Embryonic facial prominence (tissue), 1 donor: ENCODE results near the gene POLK.
"Not testable (repeated sequence)": the region's sequence is repeated elsewhere in the genome, so short reads cannot be mapped to it uniquely, and the experiment has no call there.

Source experiments
- DNase-seq: peaks from one replicate; pipeline ENCODE4 v3.0.0-alpha.2; 2016; ENCODE audit errors: extremely low spot score

The POLK gene

DNA sequence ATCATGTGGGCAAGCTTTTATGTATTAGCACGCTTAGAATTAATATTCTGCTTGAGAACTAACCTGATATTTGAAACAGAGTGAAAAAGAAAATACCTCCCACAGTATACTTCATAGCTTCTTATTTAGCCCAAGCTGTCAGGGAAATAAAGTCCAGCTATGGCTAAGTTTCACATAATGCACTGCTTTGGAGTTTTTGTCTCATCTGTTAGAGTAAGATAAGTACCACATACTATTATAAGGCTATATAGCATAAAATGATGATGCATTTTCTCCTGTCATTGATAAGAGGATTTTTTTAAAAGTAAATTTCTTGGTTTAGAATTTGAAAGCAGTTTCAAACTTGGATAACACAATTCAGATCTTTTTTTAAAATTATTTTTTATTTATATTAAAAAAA lies 97.2 kb downstream of the POLK start:
- DNase-seq: no peak

DNA sequence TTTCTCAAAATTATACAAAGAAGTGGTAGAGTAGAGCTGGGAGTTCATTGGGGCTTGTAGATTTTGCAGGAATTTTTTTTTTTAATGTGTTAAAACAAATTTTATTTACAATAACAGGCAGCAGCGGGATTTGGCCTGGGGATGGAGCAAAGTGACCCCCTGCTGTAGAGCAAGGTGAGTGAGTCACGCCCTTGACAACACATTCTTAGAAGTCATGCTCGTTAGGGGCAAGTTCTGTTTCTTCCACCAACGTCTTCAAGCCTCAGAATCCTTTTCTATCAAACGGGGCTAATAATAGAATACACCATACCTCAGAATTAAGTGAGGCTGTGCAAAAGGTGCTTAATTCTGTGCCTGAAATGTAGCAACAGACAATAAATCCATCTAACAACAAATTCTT lies 98.5 kb downstream of the POLK start:
- no peak for DNase-seq

GRCh38 chr5:75610859-75611310 lies 99.2 kb downstream of the POLK start:
- DNase-seq: not testable (repeated sequence)

DNA sequence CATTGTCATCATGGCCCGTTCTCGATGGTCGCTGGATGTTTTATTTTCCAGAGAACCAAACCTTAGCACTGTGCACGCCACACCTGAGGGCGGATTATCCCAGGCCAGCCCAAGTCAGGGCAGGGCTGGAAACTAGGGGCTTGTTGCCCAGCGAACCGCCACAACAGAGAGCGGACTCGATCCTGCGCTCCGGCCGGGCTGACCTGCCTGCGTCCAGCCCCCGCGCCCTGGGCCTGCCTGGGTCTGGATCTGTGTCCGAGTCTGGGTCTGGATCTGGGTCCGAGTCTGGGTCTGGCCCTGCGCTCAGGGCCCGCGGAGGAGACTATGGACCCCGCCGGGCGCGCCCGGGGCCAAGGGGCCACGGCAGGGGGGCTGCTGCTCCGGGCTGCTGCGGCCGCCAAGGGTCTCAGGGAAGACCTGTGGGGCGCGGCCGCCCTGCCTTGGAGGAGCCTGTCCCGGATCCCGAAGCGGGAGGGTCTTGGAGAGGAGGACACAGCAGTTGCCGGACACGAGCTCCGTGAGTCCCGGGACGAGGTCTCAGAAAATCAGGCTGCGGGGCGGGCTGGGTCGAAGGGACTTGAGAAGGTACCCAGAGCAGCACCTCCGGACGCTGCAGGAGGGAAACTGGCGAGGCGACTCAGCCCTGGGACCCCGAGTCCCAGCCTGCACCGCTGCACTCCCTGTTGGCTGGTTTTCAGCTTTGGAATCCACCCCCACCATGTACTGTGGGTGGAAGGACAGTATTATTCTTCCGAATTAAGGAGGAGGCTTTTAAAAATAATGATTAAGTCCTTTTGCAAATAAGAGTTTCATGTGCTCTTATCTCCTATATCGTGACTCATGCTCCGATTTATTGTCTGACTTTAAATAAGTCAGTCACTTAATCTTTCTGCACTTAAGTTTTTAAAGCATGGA lies 99.9 kb downstream of the POLK start, which contains the start of gene ANKDD1B:
Gene ANKDD1B, plus strand, starts transcription at position 143 of the 915 bp plus-strand sequence. Its CDS starts 182 bp downstream, at position 325.
- DNase-seq: no peak

DNA sequence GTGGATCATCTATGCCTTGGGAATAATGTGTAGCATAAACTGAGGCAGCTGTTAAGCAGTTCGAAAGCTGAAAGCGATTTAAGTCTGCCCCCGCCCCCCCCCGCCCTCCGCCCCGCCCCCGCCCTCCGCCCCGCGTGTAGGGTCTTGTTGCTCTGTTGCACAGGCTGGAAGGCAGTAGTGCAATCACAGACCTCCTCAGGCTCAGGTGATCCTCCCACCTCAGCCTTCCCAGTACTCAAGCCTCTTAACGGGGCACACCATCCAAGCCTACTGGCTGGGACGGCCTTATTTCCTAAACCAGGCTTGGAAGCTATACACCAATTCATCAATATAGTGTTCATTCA lies 100.5 kb downstream of the POLK start:
- no peak for DNase-seq

GRCh38 chr5:75612901-75613300 lies 101.2 kb downstream of the POLK start:
- DNase-seq: no peak

DNA sequence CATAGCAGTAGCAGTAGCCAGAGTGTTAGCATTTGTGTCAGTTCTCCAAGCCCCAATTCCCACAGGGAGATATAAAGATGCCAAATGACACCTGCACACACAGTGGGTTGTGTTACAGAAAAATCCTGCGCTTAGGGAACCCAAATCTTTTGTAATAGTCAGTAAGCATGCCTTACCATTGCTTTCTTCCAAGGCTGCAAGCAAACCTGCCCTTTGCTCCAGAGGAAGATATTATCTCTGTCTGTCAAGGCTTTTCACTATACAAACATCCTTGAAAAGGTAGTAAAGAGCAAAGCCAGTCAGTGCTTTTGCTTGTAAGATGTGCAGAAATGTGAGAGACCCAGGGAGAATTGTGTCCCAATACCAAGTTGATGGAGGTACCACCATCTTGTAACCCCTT lies 102.5 kb downstream of the POLK start:
- no peak for DNase-seq

DNA sequence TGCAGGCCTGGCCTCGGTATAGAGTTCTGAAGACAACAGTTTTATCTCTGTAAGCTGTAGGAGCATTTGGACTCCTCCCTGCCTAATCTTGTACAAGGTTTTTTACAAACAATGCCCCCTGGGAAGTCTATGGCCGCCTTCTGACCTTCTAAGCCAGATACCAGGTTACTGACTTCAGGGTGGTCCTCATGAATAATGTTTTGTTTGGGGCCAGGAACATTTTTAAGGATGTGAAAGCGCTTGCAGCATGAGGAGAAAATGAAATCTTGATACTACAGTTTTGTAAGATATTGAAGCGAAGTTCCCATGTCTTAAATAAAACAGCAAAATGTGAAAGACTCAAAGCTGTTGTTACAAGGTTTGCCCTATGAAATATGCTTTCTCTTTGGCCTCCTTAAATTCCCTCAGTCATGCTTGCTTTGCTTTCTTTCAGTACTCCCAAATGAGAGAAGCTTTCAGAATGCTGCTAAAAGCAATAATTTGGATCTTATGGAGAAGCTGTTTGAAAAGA lies 104.7 kb downstream of the POLK start:
- DNase-seq: no peak

- DNase-seq: no peak
These were observed 105.4 kb downstream of the POLK start for GRCh38 chr5:75616971-75617621.

GRCh38 chr5:75617736-75618352 lies 106.2 kb downstream of the POLK start:
- no peak for DNase-seq

- DNase-seq: no peak
These were observed 108.7 kb downstream of the POLK start for GRCh38 chr5:75620184-75620959.

DNA sequence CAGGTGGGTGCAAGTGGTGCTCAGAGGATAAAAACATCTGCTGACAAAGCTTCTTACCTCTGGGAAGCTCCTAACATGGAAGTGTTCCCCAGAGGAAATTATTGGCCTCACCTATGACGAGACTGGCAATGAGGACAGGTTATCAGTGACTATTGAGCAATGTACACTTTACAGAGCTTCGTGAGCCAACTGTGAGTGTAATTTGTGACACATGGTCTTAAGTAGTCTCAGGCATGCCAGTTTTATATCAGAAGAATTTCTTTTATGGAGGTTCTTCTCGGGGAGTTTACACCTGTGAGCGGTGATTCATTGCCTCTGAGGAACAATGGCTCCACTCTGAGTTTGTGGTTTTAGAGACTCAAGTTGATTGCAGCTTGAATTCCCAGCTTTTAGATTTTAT lies 110.9 kb downstream of the POLK start:
- no peak for DNase-seq

- DNase-seq: no peak
These were observed 112.2 kb downstream of the POLK start for GRCh38 chr5:75623846-75624245.

GRCh38 chr5:75626959-75627358 lies 115.3 kb downstream of the POLK start:
- DNase-seq: no peak

DNA sequence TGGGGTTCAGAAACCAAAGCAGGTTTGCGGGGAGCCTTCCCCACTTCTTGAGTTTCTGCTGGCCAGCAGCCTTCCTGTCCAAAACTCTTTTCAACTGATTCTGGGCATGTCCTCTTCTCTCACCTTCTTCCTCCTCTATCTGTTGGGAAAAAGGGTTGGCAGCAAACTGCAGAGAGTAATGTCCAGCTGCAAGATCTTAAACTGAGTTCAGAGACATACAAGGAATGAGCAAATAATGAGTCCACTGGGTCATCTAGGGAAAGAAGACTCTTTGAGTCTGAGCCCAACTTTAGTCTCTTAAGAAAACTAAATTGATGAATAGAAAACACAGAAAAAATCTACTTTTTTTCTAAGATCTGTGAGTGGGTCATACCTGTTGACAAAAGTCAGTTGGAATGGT lies 116.1 kb downstream of the POLK start:
- no peak for DNase-seq

- DNase-seq: no peak
These were observed 119.2 kb downstream of the POLK start for GRCh38 chr5:75630875-75631274.

GRCh38 chr5:75632321-75632720 lies 120.6 kb downstream of the POLK start:
- no peak for DNase-seq

DNA sequence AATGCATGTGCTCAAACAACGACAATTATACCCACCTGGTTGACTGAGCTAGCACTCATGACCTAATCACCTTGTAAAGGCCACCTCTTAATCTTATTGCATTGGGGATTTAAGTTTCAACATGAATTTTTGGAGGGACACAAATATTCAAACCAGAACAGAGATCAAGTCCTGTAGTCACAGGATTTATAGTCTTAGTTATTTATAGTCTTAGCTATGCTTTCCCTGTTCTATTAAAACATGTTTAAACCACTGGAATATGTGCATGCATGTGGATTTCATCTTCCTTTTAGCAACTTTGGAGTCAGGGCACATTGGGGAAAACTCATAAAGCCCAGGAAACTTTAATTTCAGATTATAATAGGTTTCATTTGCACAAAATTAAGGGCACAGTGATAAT lies 126.3 kb downstream of the POLK start:
- no peak for DNase-seq

DNA sequence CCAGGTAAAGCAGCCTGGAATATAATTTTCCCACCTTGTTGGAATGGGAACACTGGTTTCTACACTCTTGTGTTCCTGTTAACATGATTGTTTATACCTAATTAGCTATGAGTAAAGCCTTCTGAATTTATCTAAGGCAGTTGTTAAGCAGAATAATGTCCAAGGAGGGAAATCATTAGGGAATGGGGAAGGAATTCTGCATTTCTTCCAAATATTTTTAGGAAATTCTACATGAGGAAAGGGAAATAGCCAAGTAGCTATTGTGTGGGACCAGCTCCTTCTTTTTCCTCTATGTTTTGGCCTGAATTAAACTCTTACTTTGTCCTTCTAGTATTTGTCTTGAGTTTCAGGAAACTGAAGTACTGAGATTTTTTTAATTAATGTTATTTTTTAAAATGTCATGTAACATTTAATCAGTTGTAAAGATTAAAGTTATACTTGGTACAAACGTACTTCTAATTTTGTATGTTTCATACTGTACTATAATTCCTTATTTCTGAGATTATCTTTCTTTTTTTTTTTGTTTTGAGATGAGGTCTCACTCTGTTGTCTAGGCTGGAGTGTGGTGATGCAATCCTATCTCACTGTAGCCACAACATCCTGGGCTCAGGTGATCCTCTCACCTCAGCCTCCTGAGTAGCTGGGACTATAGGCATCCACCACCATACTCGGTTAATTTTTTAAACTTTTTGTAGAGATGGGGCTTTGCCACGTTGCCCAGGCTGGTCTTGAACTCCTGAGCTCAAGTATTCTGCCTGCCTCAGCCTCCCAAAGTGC lies 128.0 kb downstream of the POLK start:
- no peak for DNase-seq

GRCh38 chr5:75640395-75640794 lies 128.7 kb downstream of the POLK start:
- no peak for DNase-seq

- DNase-seq: no peak
These were observed 129.1 kb downstream of the POLK start for GRCh38 chr5:75640826-75641225.
